Gastroesophageal sphincter (tissue), 4 donors: ENCODE data around the gene APLP2. TPM values are rescaled to one million over a fixed set of nuclear protein-coding genes. Genes with fewer than 3 reads are reported as not detected.
"Not testable (repeated sequence)": the region's sequence is repeated elsewhere in the genome, so short reads cannot be mapped to it uniquely, and the experiment has no call there.

ENCODE experiments used
- ATAC-seq: fragments of 150-250 bp; one replicate; pipeline ENCODE4 v1.9.1; 2016; ENCODE audit warnings: mild to moderate bottlenecking, moderate library complexity
- H3K27ac ChIP-seq, 4 donors: fragments of 200-600 bp; sonication (generic) in 3 of 4; 1 replicate in 3 of 4; 2 replicates in 1 of 4; pipeline ENCODE4 v1.5.1; 2016 to 2019
- H3K27me3 ChIP-seq: fragments of 200-600 bp; sonication (generic); one replicate; pipeline ENCODE4 v1.5.1; 2019
- H3K36me3 ChIP-seq, 2 donors: fragments of 200-600 bp; sonication (generic); one replicate each; pipeline ENCODE4 v1.5.1; 2019; ENCODE audit warnings: control low read depth in 1 of 2
- H3K4me1 ChIP-seq, 3 donors: fragments of 200-600 bp; sonication (generic); 1 replicate in 2 of 3; 2 replicates in 1 of 3; pipeline ENCODE4 v1.5.1; 2016 to 2019; ENCODE audit warnings: control low read depth in 2 of 3
- H3K4me3 ChIP-seq, 2 donors: fragments of 200-600 bp; sonication (generic); one replicate each; pipeline ENCODE4 v1.5.1; 2019; ENCODE audit warnings: mild to moderate bottlenecking in 1 of 2, moderate library complexity in 1 of 2
- H3K9me3 ChIP-seq, 3 donors: fragments of 200-600 bp; sonication (generic); one replicate each; pipeline ENCODE4 v1.5.1; 2017 to 2019; ENCODE audit warnings: control low read depth in 2 of 3
- CTCF ChIP-seq, 4 experiments: fragments of 200-600 bp in 2 of 4; fragments of 450-650 bp in 2 of 4; sonication (generic) in 1 of 4; IDR thresholded peaks; one replicate each; pipeline ENCODE4 v1.5.1; 2017 to 2019; ENCODE audit warnings: antibody characterized with exemption in 4 of 4, mild to moderate bottlenecking in 2 of 4, moderate library complexity in 2 of 4
- EP300 ChIP-seq: sonication (generic); formaldehyde crosslinking; IDR thresholded peaks from one replicate; pipeline ENCODE4 v1.6.1; 2017; ENCODE audit warnings: antibody characterized with exemption, mild to moderate bottlenecking
- POLR2A ChIP-seq, 2 donors: fragments of 450-650 bp; IDR thresholded peaks; one replicate each; pipeline ENCODE4 v1.6.1; 2017; ENCODE audit warnings: antibody characterized with exemption in 2 of 2, mild to moderate bottlenecking in 2 of 2, moderate library complexity in 1 of 2
- POLR2AphosphoS5 ChIP-seq: sonication (generic); formaldehyde crosslinking; IDR thresholded peaks from one replicate; pipeline ENCODE4 v1.6.1; 2017; ENCODE audit warnings: antibody characterized with exemption
- WGBS, 2 donors: methylation state at CpG; one replicate each; pipeline ENCODE4 v1.1.5; 2018; ENCODE audit warnings: low coverage in 1 of 2; 5-methylcytosine and 5-hydroxymethylcytosine counted together
- total RNA-seq, 4 donors: library from RNA; depleted of rRNA; stranded (reverse); fragments of >200 nt; gene quantifications; one replicate each; pipeline ENCODE4 v1.1.0, GENCODE V29; 2016

The APLP2 gene
- total RNA-seq, 4 donors from 2014 or later, result 386 to 533 (median 452) TPM

- Histone ChIP-seq H3K4me1 (peaks cover 12 to 32% (median 25%) of the 10 kb centered on the region in 3 donors), H3K9me3 (no peaks in the 10 kb centered on the region), H3K36me3 (peaks cover 8 to 19% of the 10 kb centered on the region in 2 donors), H3K4me3 (no peak overlapping the region), H3K27me3 (no peaks in the 10 kb centered on the region), H3K27ac (no peak overlapping the region)
- ATAC-seq, result no peak
- TF ChIP-seq CTCF (IDR thresholded peaks at IDR 0.05), result no peak
- no peak for TF ChIP-seq POLR2AphosphoS5
- TF ChIP-seq EP300, result no peak
- no peak for TF ChIP-seq POLR2A (IDR thresholded peaks at IDR 0.05)
- 95 to 100% methylated on average over 2 to 3 of the region's 5 CpGs for WGBS, 2 donors
These were observed 36.7 kb downstream of the APLP2 start for GRCh38 chr11:130106381-130106780.

GRCh38 chr11:130108671-130109070 lies 39.0 kb downstream of the APLP2 start:
- H3K4me1 ChIP-seq, ATAC-seq, H3K9me3 ChIP-seq, H3K27me3 ChIP-seq, H3K27ac ChIP-seq, H3K4me3 ChIP-seq: not testable (repeated sequence)
- WGBS, 2 donors, result 94 to 100% methylated on average over 2 of the region's 4 CpGs
- H3K36me3 ChIP-seq, result peaks cover 8 to 42% of the 10 kb centered on the region in 2 donors

DNA sequence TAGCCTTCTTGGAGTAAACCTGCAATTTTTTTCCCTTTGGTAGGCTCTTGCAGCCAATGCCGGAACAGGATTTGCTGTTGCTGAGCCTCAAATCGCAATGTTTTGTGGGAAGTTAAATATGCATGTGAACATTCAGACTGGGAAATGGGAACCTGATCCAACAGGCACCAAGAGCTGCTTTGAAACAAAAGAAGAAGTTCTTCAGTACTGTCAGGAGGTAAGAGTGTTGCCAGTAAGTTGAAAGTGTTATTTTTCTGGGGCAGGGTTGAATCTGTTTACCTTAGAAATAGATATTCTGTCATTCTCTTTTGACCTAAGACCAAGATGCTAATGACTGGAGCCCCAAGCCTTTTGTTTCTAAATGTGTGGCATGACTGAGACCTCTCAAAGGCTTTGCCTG lies 39.7 kb downstream of the APLP2 start:
- Histone ChIP-seq H3K9me3 (no peaks in the 10 kb centered on the region), H3K4me3 (no peak overlapping the region), H3K4me1 (peaks cover 0 to 3% (median 0%) of the 10 kb centered on the region in 3 donors), H3K36me3 (peaks cover 8 to 42% of the 10 kb centered on the region in 2 donors), H3K27me3 (no peaks in the 10 kb centered on the region), H3K27ac (no peak overlapping the region)
- no peak for TF ChIP-seq EP300
- TF ChIP-seq POLR2A (IDR thresholded peaks at IDR 0.05), result no peak
- no peak for TF ChIP-seq POLR2AphosphoS5
- no peak for TF ChIP-seq CTCF (IDR thresholded peaks at IDR 0.05)
- ATAC-seq, result no peak
- 100% methylated on average over 2 of the region's 2 CpGs; no CpG with 5 or more reads in 1 of the 2 donors for WGBS, 2 donors

- no peak for ATAC-seq
- 94 to 97% methylated on average over 4 to 6 of the region's 7 CpGs for WGBS, 2 donors
- H3K4me1 ChIP-seq, result peaks cover 0 to 12% (median 0%) of the 10 kb centered on the region in 3 donors
- H3K36me3 ChIP-seq, result peaks cover 8 to 42% of the 10 kb centered on the region in 2 donors
- no peaks in the 10 kb centered on the region for H3K27me3 ChIP-seq
- TF ChIP-seq POLR2A (IDR thresholded peaks at IDR 0.05) (no peak), POLR2AphosphoS5 (no peak), EP300 (no peak), CTCF (IDR thresholded peaks at IDR 0.05) (no peak)
- no peak overlapping the region for H3K4me3 ChIP-seq
- H3K9me3 ChIP-seq, result no peaks in the 10 kb centered on the region
- no peak overlapping the region for H3K27ac ChIP-seq
These were observed 40.8 kb downstream of the APLP2 start for GRCh38 chr11:130110339-130111108.

GRCh38 chr11:130112071-130112830 lies 42.6 kb downstream of the APLP2 start:
- H3K27me3 ChIP-seq, result no peaks in the 10 kb centered on the region
- no peaks in the 10 kb centered on the region for H3K9me3 ChIP-seq
- H3K36me3 ChIP-seq, result peaks cover 8 to 42% of the 10 kb centered on the region in 2 donors
- ATAC-seq, result no peak
- H3K4me1 ChIP-seq, result peaks cover 0 to 14% (median 0%) of the 10 kb centered on the region in 3 donors
- H3K27ac ChIP-seq, result no peak overlapping the region
- TF ChIP-seq POLR2A (IDR thresholded peaks at IDR 0.05), result no peak
- TF ChIP-seq CTCF (IDR thresholded peaks at IDR 0.05), result no peak
- no peak for TF ChIP-seq EP300
- no peak for TF ChIP-seq POLR2AphosphoS5
- no peak overlapping the region for H3K4me3 ChIP-seq
- WGBS, 2 donors, result 89 to 98% methylated on average over 10 of the region's 10 CpGs
